ENCODE results near the gene AGAP4.
"Not testable (repeated sequence)": the region's sequence is repeated elsewhere in the genome, so short reads cannot be mapped to it uniquely, and the experiment has no call there.

DNA sequence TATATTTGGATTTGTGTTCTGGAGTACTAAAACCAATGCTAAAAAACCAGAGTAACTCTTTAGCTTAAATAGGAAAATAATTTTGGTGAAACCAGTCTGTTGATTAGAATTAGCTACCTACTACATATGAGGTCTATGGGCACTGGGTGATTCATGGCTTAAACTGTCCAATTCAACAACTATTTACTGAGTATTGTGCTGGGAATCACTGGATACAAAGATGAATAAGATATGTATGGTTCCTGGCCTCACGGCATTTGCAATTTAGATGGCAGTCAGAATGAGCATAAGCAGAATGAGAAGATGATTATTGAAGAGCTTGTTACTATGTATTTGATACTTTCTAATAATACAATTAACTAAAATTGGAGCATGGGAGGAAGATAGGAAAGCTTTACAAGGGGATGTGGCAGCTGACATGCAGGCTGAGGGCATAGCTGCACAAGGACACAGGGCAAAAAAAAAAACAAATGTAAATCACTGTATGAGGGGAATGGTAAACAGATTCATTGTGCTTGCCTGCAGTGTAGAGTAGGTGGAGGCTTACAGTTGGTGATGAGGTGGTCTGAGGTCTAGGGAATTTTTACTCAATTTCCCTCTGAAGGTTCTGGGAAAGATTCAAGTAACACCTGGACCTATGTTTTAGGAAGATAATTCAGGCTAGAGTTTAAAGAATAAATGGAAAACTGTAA is 42.4 kb upstream of the AGAP4 start:
- not testable (repeated sequence) for TF ChIP-seq EZH2phosphoT487 (IDR thresholded peaks at IDR 0.05; ENCODE audit: borderline replicate concordance, low read length)
- TF ChIP-seq, protein P1, sequence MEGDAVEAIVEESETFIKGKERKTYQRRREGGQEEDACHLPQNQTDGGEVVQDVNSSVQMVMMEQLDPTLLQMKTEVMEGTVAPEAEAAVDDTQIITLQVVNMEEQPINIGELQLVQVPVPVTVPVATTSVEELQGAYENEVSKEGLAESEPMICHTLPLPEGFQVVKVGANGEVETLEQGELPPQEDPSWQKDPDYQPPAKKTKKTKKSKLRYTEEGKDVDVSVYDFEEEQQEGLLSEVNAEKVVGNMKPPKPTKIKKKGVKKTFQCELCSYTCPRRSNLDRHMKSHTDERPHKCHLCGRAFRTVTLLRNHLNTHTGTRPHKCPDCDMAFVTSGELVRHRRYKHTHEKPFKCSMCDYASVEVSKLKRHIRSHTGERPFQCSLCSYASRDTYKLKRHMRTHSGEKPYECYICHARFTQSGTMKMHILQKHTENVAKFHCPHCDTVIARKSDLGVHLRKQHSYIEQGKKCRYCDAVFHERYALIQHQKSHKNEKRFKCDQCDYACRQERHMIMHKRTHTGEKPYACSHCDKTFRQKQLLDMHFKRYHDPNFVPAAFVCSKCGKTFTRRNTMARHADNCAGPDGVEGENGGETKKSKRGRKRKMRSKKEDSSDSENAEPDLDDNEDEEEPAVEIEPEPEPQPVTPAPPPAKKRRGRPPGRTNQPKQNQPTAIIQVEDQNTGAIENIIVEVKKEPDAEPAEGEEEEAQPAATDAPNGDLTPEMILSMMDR (IDR thresholded peaks at IDR 0.05; ENCODE audit: low read depth, low read length, poor library complexity, severe bottlenecking), result not testable (repeated sequence)
